HG02571 (cell line): ENCODE measurements around the gene ADIG.
"Not testable (repeated sequence)": the region's sequence is repeated elsewhere in the genome, so short reads cannot be mapped to it uniquely, and the experiment has no call there.

ENCODE experiments used
- ATAC-seq: cut with Tn5 transposase; IDR thresholded peaks from one replicate; pipeline ENCODE4 v1.9.1; 2021; ENCODE audit warnings: mild to moderate bottlenecking, moderate library complexity; ENCODE audit not compliant: unreplicated experiment

ADIG gene

DNA sequence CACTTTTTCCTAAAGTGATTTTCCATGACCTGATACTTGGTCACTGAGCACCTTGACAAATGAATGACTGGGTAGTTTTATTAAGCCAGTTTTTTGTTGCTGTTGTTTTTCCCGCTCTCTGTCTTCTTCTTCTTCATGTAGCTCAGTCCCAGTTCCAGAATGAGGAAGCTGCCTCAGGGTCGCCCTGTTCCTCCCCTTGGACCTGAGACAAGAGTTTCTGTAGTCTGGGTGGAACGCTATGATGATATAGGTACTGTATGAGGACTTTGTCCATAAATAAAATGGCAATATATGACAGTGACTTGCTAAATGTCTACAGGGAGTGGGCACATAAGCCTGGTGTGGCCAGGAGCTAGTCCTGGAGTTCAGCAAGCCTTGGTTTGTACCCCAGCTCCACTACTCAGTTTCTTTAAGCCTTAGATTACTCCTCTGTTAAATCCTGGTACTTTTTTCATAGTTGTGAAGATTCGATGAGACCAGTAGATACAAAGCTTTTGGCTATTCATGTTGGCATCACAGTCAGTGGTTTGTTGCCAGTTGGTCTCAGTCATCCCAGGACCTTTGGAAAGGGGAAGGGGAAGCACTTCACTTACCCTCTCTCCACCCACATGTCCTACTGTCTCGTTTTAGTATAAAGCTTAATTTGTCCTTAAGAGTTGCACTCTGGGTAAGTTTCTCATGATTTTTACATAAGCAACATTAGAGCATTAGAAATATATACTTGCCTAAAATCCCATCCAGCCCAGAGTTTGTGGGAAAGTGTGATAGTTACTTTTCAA is 11.1 kb upstream of the ADIG start:
- ATAC-seq, result no peak

DNA sequence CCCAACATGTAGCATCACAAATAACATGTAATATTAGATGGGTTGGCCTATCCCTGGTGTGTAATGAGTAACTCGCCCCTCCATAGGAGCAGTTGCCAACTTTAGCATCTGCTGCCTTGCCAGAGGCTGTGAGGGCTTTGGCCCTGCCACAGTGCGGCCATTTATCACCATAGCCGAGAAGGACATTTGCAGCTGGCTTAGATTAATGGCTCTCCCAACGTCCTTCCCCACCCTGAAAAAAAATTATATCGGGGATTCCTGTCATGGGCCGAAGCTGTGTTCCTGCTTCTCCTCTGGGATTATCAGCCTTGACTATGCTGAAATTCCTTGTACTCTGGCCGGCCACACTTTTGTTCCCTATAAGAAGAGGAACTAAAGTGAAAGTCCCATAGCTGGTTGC is 7.6 kb upstream of the ADIG start:
- ATAC-seq, result no peak

DNA sequence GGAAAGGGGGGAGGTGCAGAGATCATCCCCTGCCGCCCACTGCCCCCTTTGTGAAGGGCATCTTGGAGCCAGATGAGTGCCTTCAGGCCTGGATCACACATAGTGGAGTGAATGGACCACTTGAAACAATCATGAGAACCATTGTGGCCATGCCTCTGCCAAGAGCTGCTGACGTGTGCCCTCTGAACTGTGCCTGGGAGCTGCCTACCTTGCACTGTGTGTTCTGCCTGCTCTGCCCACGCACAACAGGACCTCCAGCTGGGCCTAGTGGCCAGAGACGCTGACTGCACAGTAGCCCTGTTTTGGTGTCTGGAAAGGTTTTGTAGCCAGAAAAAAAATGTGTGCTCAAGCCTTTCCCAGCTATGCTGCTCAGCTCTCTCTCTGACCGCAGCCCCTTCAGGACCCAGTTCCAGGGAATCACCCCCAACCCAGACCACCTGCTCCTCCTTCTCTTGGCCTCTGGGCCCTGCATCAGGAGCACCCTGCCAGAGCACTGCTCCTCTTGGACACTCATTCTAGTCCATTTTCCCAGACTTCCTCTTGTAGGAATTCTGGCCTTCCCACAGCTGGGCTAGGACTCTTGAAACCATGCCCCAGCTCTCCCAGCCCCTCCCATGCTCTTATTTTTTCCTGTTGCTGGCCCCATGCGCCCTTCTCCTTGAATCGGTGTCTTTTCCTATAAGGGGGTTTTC is 1.6 kb upstream of the ADIG start:
- no peak for ATAC-seq

DNA sequence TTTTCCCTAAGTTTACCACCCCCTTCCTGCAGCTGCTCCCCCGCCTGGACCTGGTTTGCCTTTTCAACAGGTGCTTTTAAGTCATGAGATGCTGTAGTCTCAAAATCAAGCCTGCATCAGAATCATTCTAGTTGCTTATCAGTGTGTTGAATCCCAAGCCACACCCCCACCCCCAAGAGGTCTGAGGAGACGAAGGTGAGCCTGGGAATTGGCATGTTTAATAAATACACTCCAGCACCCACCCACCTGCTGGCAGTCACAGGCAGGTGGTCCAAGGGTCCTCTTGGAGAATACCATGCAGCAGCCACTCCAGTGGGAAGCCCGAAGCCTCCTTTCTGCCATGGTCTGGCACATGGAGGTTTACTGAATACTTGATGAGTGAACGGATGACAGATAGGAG is 1.1 kb upstream of the ADIG start:
- no peak for ATAC-seq

DNA sequence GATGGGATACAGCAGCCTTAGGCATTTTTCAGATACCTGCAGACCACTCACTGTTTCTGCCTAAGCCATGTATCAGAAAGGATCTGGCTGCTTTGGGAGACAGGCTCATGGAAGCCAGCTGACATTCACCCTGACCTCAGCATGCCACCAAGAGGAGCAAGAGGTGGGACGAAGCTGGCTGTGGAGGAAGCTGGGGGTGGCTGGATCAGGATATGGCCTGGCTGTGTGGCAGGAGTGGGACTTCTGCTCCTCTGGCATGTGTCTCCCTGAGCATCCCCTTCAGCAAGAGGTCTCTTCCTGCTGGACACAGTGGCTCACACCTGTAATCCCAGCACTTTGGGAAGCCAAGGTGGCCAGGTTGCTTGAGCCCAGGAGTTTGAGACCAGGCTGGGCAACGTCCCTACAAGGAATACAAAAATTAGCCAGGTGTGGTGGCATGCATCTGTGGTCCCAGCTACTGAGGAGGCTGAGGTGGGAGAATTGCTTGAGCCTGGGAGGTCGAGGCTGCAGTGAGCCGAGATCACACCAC is 897 bp downstream of the ADIG start:
- ATAC-seq, result no peak

DNA sequence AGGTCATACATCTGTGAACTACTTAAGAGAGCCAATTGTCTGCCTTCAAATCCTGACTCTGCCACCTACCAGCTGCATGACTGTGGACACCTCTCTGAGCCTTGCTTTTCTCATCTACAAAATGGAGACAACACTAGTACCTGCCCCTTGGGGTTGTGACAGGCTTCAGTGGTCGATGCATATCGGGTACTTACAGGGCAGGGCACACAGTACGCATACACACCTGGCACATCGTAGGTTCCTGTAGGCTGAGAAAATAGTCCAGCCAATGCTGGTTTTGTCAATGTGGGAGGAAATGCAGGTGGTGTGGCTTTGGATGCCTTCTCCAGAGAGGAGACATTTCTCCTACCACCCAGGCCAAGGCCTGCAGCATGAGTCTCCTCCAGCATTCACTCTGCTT is 2.3 kb downstream of the ADIG start:
- no peak for ATAC-seq

DNA sequence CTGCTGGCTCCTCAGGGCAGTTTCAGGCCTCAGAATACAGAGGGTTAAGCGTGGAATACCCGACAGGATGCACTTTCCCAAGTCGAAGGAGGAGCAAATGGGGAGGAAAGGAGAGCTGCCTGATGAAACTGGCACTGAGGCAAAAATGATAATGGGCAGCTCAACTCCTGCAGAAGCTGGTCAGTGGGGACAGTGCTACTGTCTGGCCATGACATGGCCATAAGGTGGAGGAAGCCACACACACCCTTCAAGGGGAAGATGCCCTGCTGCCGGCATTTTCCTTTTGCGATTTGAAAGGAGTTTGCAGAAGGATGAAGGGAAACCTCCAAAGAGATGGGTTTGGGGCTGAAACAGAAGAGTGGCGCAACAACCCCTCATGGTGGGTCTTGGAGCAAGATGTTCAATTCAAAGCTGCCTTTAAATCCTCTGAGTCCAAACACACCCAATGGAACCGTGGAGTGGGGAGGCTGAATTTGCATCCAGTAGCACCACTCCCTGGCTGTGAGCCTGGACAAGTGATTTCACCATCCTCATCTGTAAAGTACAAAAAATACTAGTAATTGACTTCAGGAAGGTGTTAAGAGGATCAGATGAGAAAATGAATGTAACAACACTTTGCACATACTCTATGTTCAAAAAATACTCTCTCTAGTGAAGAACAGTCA is 3.2 kb downstream of the ADIG start:
- no peak for ATAC-seq

DNA sequence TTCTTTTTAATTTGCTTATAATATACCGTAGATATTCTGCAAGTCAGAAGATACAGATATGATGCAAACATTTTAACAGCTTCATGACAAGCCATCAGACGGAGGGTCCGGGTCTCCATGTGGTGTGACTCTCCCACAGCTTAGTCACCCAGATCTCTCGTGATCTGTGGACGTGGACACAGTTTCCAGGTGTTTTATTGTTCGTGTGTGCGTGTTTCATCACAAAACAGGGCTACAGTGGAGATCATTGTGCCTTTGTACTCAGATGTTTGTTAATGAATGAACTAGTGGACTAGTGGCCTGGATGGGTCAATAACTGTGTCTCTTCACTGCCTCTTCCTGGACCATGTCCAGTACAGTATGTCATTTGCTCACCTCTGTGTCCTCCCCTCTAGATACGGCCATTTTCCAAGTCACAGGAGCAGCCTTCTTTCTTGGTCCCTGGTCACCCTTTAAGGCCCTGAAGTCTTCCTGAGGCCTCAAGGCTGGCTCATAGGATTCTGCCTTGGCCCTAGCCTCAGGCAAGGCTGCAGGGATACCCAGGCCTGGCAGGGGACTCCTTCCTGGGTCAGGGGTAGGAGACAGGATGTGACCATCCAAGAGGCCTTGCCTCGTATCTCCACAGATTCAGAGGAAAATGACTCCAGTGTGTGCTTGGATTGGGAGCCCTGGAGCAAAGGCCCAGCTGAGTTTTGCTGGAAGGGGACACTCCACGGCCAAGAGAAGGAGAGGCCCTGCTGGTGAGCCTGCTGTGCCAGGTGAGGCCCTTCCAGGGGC is 4.6 kb downstream of the ADIG start:
- no peak for ATAC-seq

DNA sequence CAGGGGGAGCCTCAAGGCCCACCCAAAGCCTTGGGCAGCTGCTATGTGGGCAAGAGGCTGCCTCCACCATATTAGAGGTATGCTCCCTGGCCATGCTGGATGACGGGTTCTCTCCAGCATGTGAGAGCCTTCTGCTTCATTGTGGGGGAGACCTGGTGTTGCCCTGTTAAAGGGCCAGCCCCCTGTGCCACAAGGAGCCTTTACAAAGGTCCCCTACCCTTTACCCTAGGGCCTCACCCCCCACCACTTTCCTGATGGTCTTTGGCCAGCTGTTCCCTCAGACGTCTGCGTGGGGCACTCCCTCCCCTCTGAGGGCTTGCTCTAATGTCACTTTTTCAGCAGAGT is 5.2 kb downstream of the ADIG start:
- ATAC-seq, result no peak

DNA sequence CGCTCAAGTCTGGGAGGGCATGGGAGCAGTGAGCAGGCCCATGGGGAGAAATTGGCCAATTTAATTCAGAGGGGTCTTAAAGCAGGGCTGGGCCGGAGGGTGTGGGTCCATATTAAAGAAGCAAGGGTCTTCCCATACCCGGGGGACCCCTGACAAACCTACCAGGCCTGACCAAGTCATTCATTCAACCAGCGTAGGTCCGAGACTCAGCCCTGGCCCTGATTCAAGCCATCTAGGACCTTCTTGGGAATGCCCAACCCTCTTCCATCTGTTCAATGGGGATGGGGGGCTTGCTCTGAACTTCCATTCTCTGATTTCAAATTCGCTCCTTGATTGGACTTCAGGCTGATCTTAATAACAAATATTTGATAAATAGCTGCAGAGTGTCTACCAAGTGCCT is 7.3 kb downstream of the ADIG start:
- no peak for ATAC-seq

DNA sequence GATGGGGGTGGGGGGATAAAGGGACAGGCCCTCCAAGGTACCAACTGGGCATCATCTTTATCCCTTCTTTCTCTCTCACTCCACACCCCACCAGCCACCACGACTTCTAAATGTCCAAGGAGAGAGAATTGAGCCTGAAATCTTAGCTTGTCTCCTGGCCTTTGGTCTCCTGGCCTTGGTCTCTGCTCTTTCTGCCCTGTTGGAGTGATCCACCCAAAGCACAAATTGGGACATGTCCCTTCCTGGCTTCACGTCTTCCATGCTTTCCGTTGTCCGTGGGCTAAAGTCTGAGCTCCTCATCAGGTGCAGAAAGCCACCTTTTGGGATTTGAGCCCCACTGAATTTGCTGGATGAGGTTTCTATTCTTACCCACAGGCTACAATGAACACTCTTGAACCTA is 8.4 kb downstream of the ADIG start:
- ATAC-seq, result no peak

DNA sequence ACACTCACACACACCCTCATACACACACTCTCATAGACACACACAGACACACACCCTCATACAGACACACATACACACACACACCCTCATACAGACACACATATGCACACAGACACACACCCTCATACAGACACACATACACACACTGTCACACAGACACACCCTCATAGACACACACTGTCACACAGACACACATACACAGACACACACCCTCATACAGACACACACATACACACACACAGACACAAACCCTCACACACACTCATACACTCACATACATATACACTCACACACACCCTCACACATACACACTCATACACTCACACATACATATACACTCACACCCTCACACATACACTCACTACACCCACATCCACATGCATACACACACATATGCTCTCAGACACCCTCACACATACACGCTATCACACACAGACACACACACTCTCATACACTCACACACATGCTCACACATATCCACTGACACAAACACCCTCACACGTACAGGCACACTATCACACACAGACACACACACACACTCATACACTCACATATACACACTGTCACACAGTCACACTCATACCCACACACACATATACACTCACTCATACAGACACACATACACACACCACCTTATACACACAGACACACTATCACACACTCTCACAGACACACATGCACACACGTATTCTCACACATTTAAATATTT is 9.1 kb downstream of the ADIG start:
- ATAC-seq, result no peak

DNA sequence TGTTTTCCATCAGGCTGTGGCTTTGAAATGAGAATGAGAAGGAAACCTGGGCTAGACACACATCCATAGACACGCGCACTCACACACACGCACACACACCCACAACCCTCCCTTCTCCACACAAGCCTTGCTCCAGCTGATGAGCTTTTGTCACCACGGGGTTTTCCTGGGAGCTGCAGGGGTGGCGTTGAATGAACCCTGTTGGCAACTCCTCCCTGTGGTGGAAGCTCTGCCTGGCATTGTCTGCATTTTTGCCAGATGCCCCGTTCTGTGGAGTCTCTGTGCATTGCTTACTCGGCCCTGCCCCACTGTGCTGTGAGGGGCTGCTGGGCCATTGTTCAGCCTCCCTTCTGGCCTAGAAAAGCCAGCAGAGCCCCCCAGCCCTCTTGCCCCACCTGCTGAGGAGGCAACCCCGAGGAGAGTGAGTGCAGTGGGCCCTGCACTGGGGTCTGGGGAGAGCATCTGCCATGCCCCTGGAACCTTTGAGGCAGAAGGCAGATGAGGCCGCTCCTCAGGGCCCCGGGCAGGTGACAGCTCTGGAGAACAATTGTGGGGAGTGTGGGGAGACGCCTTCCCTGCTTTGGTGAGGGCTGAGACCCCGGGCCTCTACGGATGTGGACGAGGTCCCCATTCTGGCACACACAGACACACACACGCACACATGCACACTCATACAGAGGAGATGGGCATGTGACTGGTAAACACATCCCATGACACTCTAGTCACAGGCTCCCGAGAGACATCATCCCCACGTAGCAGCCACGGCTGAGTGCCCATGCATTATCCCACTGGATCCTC is 9.9 kb downstream of the ADIG start:
- ATAC-seq, result no peak

DNA sequence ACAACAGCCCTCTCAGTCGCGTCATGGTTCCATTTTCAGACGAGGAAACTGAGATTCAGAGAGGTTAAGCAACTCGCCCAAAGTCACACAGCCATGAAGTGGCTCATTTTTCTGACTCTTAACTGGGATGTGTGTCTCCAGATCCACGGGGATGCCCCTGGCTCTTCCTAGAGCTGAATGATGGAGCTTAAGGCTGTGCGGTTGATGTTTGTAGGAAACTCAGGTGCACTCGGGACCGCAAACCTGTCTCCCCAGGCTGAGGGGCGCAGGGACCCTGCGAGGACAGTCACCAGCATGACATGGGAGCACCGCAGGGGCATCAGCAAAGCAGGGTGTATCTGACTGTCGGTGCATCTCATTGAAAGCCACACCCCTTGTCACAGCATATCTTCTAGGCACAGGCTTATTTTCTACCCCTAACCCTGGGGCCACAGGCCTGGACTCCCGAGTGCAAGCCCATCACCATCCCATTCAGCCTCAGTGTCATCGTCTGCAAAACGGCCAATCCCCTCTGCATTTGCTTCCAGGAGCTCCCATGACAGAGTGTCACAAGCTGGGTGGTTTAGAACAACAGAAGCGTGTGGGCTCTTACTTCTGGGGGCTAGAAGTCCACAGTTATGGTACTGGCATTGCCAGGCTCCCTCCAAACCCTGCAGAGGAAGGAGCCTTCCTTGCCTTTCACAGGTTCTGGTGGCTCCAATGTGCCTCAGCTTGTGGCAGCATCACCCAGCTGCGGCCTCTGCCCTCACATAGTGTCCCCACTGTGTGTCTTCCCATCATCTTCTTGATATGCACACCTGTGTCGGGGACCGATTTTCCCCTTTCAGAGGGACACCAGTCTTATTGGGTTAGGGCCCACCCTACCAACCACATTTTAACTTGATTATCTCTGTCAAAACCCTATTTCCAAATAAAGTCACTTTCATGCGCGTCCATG is 10.7 kb downstream of the ADIG start:
- no peak for ATAC-seq

DNA sequence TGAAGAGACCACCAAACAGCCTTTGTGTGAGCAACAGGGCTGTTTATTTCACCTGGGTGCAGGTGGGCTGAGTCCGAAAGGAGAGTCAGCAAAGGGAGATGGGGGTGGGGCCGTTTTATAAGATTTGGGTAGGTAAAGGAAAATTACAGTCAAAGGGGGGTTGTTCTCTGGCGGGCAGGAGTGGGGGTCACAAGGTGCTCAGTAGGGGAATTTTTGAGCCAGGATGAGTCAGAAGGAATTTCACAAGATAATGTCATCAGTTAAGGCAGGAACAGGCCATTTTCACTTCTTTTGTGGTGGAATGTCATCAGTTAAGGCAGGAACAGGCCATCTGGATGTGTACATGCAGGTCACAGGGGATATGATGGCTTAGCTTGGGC is 11.4 kb downstream of the ADIG start:
- not testable (repeated sequence) for ATAC-seq

DNA sequence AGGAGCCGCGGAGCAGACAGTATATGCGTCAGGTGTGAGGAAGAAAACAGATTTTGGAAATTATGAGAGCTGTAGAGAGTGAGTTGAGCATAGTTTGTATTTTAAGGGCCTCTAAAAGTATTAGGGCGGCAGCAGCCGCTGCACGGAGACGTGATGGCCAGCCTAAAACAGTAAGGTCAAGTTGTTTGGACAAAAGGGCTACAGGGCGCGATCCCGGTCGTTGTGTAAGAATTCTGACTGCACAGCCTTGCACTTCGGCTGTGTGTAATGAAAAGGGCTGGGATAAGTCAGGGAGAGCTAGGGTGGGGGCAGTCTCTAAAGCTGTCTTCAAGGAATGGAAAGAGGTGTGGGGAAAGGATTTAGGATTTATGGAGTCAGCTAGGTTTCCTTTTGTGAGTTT is 13.3 kb downstream of the ADIG start:
- not testable (repeated sequence) for ATAC-seq

DNA sequence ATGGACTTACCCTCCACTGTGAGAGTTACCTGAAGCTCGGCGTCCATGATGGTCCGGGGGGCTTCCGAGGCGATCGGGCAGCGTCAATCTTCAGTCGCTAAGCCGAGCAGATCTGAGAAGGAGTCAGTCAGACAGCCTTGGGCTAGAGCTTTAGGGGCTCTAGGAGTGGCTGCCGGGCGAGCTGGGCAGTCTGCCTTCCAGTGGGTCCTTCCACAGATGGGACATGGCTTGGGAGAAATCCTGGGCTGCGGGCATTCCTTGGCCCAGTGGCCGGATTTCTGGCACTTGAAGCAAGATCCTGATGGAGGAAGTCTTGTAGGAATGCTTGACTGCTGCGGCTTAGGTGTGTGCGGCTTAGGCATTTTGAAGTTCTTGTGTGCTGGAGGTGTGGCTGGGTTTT is 14.9 kb downstream of the ADIG start:
- not testable (repeated sequence) for ATAC-seq

DNA sequence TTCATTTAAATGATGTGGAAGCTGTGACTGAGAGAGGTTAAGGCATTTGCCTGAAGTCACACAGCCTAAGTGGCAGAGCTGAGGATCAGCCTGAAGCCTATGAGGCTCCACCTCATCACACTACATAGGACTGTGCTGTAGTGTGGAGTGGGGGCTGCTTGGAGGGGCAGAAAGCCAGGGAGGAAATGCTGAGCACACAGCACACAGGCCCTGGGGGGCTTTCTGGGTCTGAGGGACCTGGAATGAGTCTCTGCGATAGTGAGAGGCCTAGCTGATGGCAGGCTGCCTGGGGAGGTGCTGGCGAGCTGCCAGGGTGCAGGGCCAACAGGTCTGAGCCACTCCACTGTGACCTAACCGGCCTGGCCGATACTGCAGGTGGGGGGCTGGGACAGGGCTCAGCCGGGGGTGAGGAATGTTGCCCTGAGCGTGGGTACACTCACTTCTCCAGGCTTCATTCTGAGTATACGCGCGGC is 18.4 kb downstream of the ADIG start:
- no peak for ATAC-seq

DNA sequence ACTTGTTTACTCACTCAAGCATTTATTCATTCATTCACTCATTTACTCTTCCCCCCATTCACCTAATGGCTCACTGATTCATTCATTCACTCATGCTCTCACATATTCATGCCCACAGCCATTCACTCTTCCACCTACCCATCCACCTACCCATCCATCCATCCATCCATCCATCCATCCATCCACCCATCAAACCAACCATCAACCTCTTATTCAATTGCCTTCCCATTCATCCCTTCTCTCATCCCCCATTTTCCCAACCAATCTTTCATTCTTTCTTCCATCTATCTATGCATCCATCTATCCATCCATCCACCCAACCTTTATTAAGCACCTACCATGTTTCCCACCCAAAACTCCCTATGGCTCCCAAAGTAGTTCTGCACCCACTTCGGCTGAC is 19.1 kb downstream of the ADIG start:
- no peak for ATAC-seq
